HepG2 (cell line): ENCODE measurements around the gene C15orf62. TPM values are rescaled to one million over a fixed set of nuclear protein-coding genes. Genes with fewer than 3 reads are reported as not detected.

Experiments used
- BRF2 ChIP-seq: sonication (generic); formaldehyde crosslinking; IDR thresholded peaks from 2 replicates; pipeline ENCODE4 v1.8.1; 2022; ENCODE audit warnings: mild to moderate bottlenecking, missing genetic modification reagents
- CHD2 ChIP-seq: IDR thresholded peaks from 2 replicates; pipeline ENCODE4 v1.6.1; 2011; ENCODE audit warnings: low read depth, low read length, improper control_type of control experiment
- FOSL1 ChIP-seq: sonication (generic); formaldehyde crosslinking; IDR thresholded peaks from 2 replicates; pipeline ENCODE4 v1.9.0; 2021; ENCODE audit warnings: missing genetic modification reagents, borderline replicate concordance
- JUND ChIP-seq: sonication (generic); formaldehyde crosslinking; IDR thresholded peaks from 2 replicates; pipeline ENCODE4 v1.8.0; 2022; ENCODE audit warnings: mild to moderate bottlenecking, missing genetic modification reagents
- KAT2B ChIP-seq: fragments of 150-350 bp; IDR thresholded peaks from 2 replicates; pipeline ENCODE4 v1.6.1; 2014; ENCODE audit warnings: low read depth, low read length, borderline replicate concordance
- NCOR1 ChIP-seq: fragments of 200-600 bp; sonication (generic); IDR thresholded peaks from 2 replicates; pipeline ENCODE4 v1.7.0; 2017; ENCODE audit warnings: antibody characterized with exemption, low read length, borderline replicate concordance
- PAX8 ChIP-seq: sonication (generic); formaldehyde crosslinking; IDR thresholded peaks from 2 replicates; pipeline ENCODE4 v1.8.0; 2022; ENCODE audit warnings: mild to moderate bottlenecking, missing genetic modification reagents, borderline replicate concordance
- PRMT3 ChIP-seq: sonication (generic); formaldehyde crosslinking; IDR thresholded peaks from 2 replicates; pipeline ENCODE4 v1.8.1; 2022; ENCODE audit warnings: low read depth, mild to moderate bottlenecking, moderate library complexity, missing genetic modification reagents, borderline replicate concordance
- TAF15 ChIP-seq: fragments of 200-400 bp; formaldehyde crosslinking; IDR thresholded peaks from one replicate; pipeline ENCODE4 v1.6.1; 2018; ENCODE audit warnings: mild to moderate bottlenecking, low read depth, low read length; ENCODE audit not compliant: poor library complexity, severe bottlenecking
- ZBTB10 ChIP-seq: sonication (generic); formaldehyde crosslinking; IDR thresholded peaks from 2 replicates; pipeline ENCODE4 v1.4.0; 2020; ENCODE audit warnings: missing genetic modification reagents, borderline replicate concordance
- ZNF256 ChIP-seq: sonication (generic); formaldehyde crosslinking; conservative IDR thresholded peaks from 2 replicates; pipeline ENCODE4 v1.4.0; 2020; ENCODE audit warnings: missing genetic modification reagents
- ZNF333 ChIP-seq: sonication (generic); formaldehyde crosslinking; IDR thresholded peaks from 2 replicates; pipeline ENCODE4 v1.4.0; 2020; ENCODE audit warnings: mild to moderate bottlenecking, missing genetic modification reagents, borderline replicate concordance
- ZNF350 ChIP-seq: sonication (generic); formaldehyde crosslinking; IDR thresholded peaks from 2 replicates; pipeline ENCODE4 v1.4.0; 2020; ENCODE audit warnings: mild to moderate bottlenecking, low read depth, missing genetic modification reagents, borderline replicate concordance
- ZNF407 ChIP-seq: sonication (generic); formaldehyde crosslinking; IDR thresholded peaks from one replicate; pipeline ENCODE4 v1.5.1; 2020; ENCODE audit warnings: mild to moderate bottlenecking, missing genetic modification reagents; ENCODE audit errors: not compliant biosample characterization
- ZNF678 ChIP-seq: sonication (generic); formaldehyde crosslinking; IDR thresholded peaks from 2 replicates; pipeline ENCODE4 v1.4.0; 2020; ENCODE audit warnings: mild to moderate bottlenecking, missing genetic modification reagents
- ZSCAN22 ChIP-seq: sonication (generic); formaldehyde crosslinking; IDR thresholded peaks from 2 replicates; pipeline ENCODE4 v1.4.0; 2020; ENCODE audit warnings: mild to moderate bottlenecking, missing genetic modification reagents
- ZSCAN25 ChIP-seq: sonication (generic); formaldehyde crosslinking; IDR thresholded peaks from 2 replicates; pipeline ENCODE4 v1.8.0; 2022; ENCODE audit warnings: mild to moderate bottlenecking, missing genetic modification reagents
- polyA plus RNA-seq, 8 experiments: library from polyadenylated mRNA; depleted of rRNA in 3 of 8; stranded (reverse) in 7 of 8; unstranded in 1 of 8; fragments of >200 nt; fragmentation: Illumina TruSeq in 4 of 8; extraction: Trizol in 4 of 8; gene quantifications; 2 replicates each; pipeline versions ENCODE4 v1.2.1 to v1.2.3, GENCODE V29; 2011 to 2016; ENCODE audit warnings: low read depth in 4 of 8, missing spikeins in 1 of 8, mixed read lengths in 1 of 8; ENCODE audit not compliant: insufficient read depth in 1 of 8
- total RNA-seq, 5 experiments: library from RNA; depleted of rRNA; stranded (reverse); fragments of >200 nt; fragmentation: Illumina TruSeq; extraction: Trizol; gene quantifications; 2 replicates each; pipeline ENCODE4 v1.2.3, GENCODE V29; 2016; ENCODE audit warnings: low read depth in 1 of 5

Gene C15orf62
- total and polyA plus RNA-seq, 2 of the 13 experiments (the other 11 are each of a cell fraction or from before 2014, with no cell fraction given) = 0.51 to 1.1 TPM

GRCh38 chr15:40793216-40793989 is 23.6 kb downstream of the C15orf62 start (continued):
- TF ChIP-seq ZNF407 (CRISPR knock-in tag) = no peak
- no peak for TF ChIP-seq BRF2 (CRISPR knock-in tag)
- TF ChIP-seq ZNF333 (CRISPR knock-in tag) = no peak
- TF ChIP-seq PRMT3 (CRISPR knock-in tag) = no peak
- TF ChIP-seq ZSCAN25 (CRISPR knock-in tag) = no peak
- no peak for TF ChIP-seq KAT2B
- TF ChIP-seq ZSCAN22 (CRISPR knock-in tag) = no peak
- no peak for TF ChIP-seq JUND (CRISPR knock-in tag)
- TF ChIP-seq FOSL1 (CRISPR knock-in tag) = no peak
- TF ChIP-seq ZNF256 (CRISPR knock-in tag) = no peak
- no peak for TF ChIP-seq CHD2
- no peak; the same call in 1 of the 2 replicates for TF ChIP-seq ZNF350 (CRISPR knock-in tag)
- no peak for TF ChIP-seq ZNF678 (CRISPR knock-in tag)
- TF ChIP-seq NCOR1 = peak; percentile 91
- no peak for TF ChIP-seq TAF15
- no peak for TF ChIP-seq ZBTB10 (CRISPR knock-in tag)
- TF ChIP-seq PAX8 = no peak
